SK-N-SH treated with all-trans-retinoic acid at 6 μM for 48 hours (cell line): ENCODE results near the gene GPR160.

Experiments used
- BACH2 ChIP-seq: fragments of 250-450 bp; sonication (Bioruptor Pico); IDR thresholded peaks from 2 replicates; pipeline ENCODE4 v1.9.0; 2021; ENCODE audit warnings: mild to moderate bottlenecking, borderline replicate concordance
- OSR1 ChIP-seq: fragments of 250-450 bp; sonication (Bioruptor Pico); IDR thresholded peaks from 2 replicates; pipeline ENCODE4 v1.8.0; 2022; ENCODE audit warnings: moderate library complexity, mild to moderate bottlenecking, inconsistent platforms
- PATZ1 ChIP-seq: fragments of 250-450 bp; sonication (Bioruptor Pico); IDR thresholded peaks from 2 replicates; pipeline ENCODE4 v1.8.0; 2020; ENCODE audit warnings: mild to moderate bottlenecking, moderate library complexity, borderline replicate concordance
- PPARA ChIP-seq: fragments of 250-450 bp; sonication (Bioruptor Pico); IDR thresholded peaks from 2 replicates; pipeline ENCODE4 v1.5.0; 2020; ENCODE audit warnings: mild to moderate bottlenecking, borderline replicate concordance
- RARB ChIP-seq: fragments of 250-450 bp; sonication (Bioruptor Pico); IDR thresholded peaks from 2 replicates; pipeline ENCODE4 v1.8.0; 2021; ENCODE audit warnings: mild to moderate bottlenecking, moderate library complexity
- ZC3H10 ChIP-seq: fragments of 250-450 bp; sonication (Bioruptor Pico); IDR thresholded peaks from 2 replicates; pipeline ENCODE4 v1.5.1; 2021; ENCODE audit warnings: mild to moderate bottlenecking, moderate library complexity
- ZFP30 ChIP-seq: fragments of 450-650 bp; formaldehyde crosslinking; IDR thresholded peaks from 2 replicates; pipeline ENCODE4 v1.5.0; 2022; ENCODE audit warnings: mild to moderate bottlenecking, moderate library complexity
- ZNF565 ChIP-seq: fragments of 450-650 bp; formaldehyde crosslinking; conservative IDR thresholded peaks from 2 replicates; pipeline ENCODE4 v1.5.0; 2020; ENCODE audit warnings: low read depth, mild to moderate bottlenecking, moderate library complexity
- ZNF70 ChIP-seq: fragments of 450-650 bp; formaldehyde crosslinking; IDR thresholded peaks from 2 replicates; pipeline ENCODE4 v1.5.0; 2020; ENCODE audit warnings: mild to moderate bottlenecking, moderate library complexity

DNA sequence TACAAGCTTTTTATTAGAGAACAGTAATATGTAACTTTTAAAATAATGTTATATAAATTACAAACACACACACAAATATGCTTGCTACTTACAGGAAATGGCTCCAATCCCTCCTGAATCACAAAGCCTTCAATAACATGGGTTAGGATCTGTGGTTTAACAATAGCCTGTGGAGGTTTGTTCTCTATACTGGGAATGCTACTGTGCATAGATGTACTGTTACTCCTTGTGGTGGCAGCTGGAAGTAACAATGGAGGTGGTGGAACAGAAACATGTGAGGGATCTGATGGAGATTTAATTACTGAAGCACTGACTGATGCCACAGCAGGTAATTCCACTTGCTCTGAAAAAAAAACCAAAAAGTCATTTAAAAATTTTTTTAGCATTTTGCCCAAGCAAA, 79.3 kb downstream of the GPR160 start:
- TF ChIP-seq RARB (CRISPR knock-in tag) (no peak), ZNF70 (no peak), ZFP30 (no peak), ZNF565 (CRISPR knock-in tag) (no peak), OSR1 (CRISPR knock-in tag) (no peak), ZC3H10 (CRISPR knock-in tag) (no peak), PPARA (no peak), BACH2 (CRISPR knock-in tag) (no peak), PATZ1 (CRISPR knock-in tag) (no peak)
